CD4-positive, alpha-beta T cell treated with Interferon gamma for 1 hour (primary cell): Measurements from ENCODE around the gene POU2F3.

Experiments used
- DNase-seq: peaks from one replicate; pipeline ENCODE4 v3.0.0-alpha.2; 2020

Gene POU2F3

GRCh38 chr11:120350637-120351036 is 110.7 kb downstream of the POU2F3 start:
- DNase-seq, result no peak

DNA sequence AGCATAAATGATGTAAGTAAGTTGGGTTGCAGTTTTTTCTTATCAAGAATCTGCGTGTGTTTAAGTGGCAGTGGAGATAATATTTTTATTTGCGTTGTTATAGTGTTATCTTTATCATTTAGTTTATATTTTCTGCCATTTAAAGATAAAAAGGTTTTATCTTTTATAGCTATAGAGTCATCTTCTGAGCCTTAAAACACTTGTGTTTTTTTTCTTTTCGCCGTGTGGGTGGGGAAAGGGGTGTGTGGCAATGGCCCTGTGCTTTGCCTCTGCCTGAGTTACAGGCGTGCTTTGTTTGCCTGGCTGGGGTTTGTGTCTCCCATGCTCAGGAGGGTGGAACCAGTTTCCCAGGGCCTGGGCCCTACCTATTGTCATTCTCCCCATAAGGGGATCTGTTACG is 112.5 kb downstream of the POU2F3 start:
- DNase-seq, result no peak

DNA sequence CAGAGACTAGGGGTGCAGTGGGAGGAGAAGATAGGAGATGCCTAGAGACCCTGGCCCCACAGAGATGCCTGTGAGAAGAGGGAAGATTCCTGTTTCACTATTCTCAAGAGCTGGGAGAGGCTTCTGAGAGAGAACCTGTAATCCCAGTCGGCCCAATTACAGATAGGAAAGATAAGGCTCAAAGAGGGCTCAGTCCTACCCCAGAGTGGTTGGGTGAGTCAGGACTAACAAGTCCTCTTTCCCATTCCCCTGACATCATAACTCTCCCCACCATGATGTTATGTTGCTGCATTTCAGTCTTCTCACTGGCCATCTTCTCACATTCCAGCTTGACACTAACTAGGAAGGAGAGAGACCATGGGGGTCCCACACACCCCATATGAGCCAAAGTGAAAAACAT is 114.1 kb downstream of the POU2F3 start:
- DNase-seq, result no peak

- DNase-seq, result no peak
These were observed 114.8 kb downstream of the POU2F3 start for GRCh38 chr11:120354779-120355178.

DNA sequence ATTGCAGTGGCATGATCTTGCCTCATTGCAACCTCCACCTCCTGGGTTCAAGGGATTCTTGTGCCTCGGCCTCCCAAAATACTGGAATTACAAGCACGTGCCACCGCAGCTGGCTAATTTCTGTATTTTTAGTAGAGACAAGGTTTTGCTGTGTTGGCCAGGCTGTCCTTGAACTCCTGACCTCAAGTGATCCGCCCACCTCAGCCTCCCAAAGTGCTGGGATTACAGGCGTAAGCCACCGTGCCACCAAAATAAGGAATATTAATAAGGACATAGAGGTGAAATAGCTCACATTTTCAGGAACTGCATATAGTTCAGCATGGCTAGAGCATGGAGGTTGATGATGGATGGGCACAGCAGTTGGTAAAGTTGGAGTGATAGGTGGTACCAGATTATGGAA is 117.7 kb downstream of the POU2F3 start:
- no peak for DNase-seq

- no peak for DNase-seq
These were observed 118.8 kb downstream of the POU2F3 start for GRCh38 chr11:120358729-120359128.

DNA sequence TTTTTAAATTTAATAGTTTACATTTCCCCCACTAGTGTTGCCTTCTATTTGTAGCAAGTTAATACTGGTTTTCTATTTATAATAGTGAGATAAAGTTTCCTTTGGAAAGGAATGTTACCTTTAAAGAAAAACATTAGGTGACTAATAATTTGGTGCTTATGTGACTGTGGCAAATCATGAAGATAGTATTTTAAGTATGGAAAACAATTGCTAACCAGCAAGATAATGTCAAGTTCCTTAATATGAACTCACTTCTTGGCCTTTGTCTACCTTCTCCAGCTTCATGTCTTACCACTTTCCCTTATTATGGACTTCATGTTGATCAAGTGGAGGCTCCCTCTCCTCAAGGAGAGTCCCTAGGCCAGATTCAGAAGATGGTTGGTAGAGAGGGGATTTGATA is 123.5 kb downstream of the POU2F3 start:
- DNase-seq, result no peak

- DNase-seq, result no peak
These were observed 125.6 kb downstream of the POU2F3 start for GRCh38 chr11:120365512-120365911.
